ENCODE results near the gene TLR8. TPM values are rescaled to one million over a fixed set of nuclear protein-coding genes. Genes with fewer than 3 reads are reported as not detected.

The TLR8 gene
- total and polyA plus RNA-seq, 4 donors: 0.51 to 7.0 (median 2.5) TPM

- Histone ChIP-seq H3K4me3 (ENCODE audit: low read length in 2 of 2) (no peak overlapping the region), H3K4me1 (ENCODE audit: control insufficient read depth in 1 of 2, insufficient read depth in 2 of 2, low read length in 2 of 2) (no peaks in the 10 kb centered on the region), H3K9me3 (ENCODE audit: control insufficient read depth, low read length) (no peaks in the 10 kb centered on the region), H3K27ac (ENCODE audit: low read depth in 1 of 2, low read length in 2 of 2) (no peak overlapping the region), H3K36me3 (ENCODE audit: control insufficient read depth in 1 of 2, insufficient read depth in 2 of 2, low read length in 1 of 2) (no peaks in the 10 kb centered on the region), H3K27me3 (ENCODE audit: control insufficient read depth in 1 of 2, insufficient read depth in 2 of 2, low read length in 1 of 2) (no peaks in the 10 kb centered on the region)
- ATAC-seq (ENCODE audit: low FRiP score) (no peak), DNase-seq (no peak)
- WGBS, 2 donors: 73 to 82% methylated on average over 8 of the region's 8 CpGs
- intact Hi-C loops (cut with DNase I): loop anchor here in 1 of 2 donors (5.0 kb wide), 1 partner anchor 91 kb away; no protein-coding TSS in a partner anchor
These were observed 2.8 kb upstream of the TLR8 start for GRCh38 chrX:12903646-12904045.

- ATAC-seq (ENCODE audit: low FRiP score): no peak
- no peak overlapping the region for H3K27ac ChIP-seq (ENCODE audit: low read depth in 1 of 2, low read length in 2 of 2)
- no peaks in the 10 kb centered on the region for H3K4me1 ChIP-seq (ENCODE audit: control insufficient read depth in 1 of 2, insufficient read depth in 2 of 2, low read length in 2 of 2)
- WGBS, 2 donors: 57 to 70% methylated on average over 9 to 10 of the region's 10 CpGs
- intact Hi-C loops (cut with DNase I): no loop called here
- no peak for DNase-seq
- no peak overlapping the region for H3K4me3 ChIP-seq (ENCODE audit: low read length in 2 of 2)
- H3K9me3 ChIP-seq (ENCODE audit: control insufficient read depth, low read length): no peaks in the 10 kb centered on the region
- H3K36me3 ChIP-seq (ENCODE audit: control insufficient read depth in 1 of 2, insufficient read depth in 2 of 2, low read length in 1 of 2): no peaks in the 10 kb centered on the region
- H3K27me3 ChIP-seq (ENCODE audit: control insufficient read depth in 1 of 2, insufficient read depth in 2 of 2, low read length in 1 of 2): no peaks in the 10 kb centered on the region
These were observed 4.2 kb downstream of the TLR8 start for GRCh38 chrX:12910423-12911121.

- Histone ChIP-seq H3K36me3 (ENCODE audit: control insufficient read depth in 1 of 2, insufficient read depth in 2 of 2, low read length in 1 of 2) (no peaks in the 10 kb centered on the region), H3K27ac (ENCODE audit: low read depth in 1 of 2, low read length in 2 of 2) (no peak overlapping the region), H3K27me3 (ENCODE audit: control insufficient read depth in 1 of 2, insufficient read depth in 2 of 2, low read length in 1 of 2) (no peaks in the 10 kb centered on the region), H3K4me1 (ENCODE audit: control insufficient read depth in 1 of 2, insufficient read depth in 2 of 2, low read length in 2 of 2) (no peaks in the 10 kb centered on the region), H3K9me3 (ENCODE audit: control insufficient read depth, low read length) (no peaks in the 10 kb centered on the region), H3K4me3 (ENCODE audit: low read length in 2 of 2) (no peak overlapping the region)
- intact Hi-C loops (cut with DNase I): no loop called here
- ATAC-seq (ENCODE audit: low FRiP score) (no peak), DNase-seq (no peak)
- 65 to 90% methylated on average over 2 of the region's 2 CpGs for WGBS, 2 donors
These were observed 4.7 kb downstream of the TLR8 start for GRCh38 chrX:12911122-12911470.

GRCh38 chrX:12912791-12913482, 6.5 kb downstream of the TLR8 start:
- WGBS, 2 donors: 65 to 68% methylated on average over 5 of the region's 5 CpGs
- ATAC-seq (ENCODE audit: low FRiP score) (no peak), DNase-seq (no peak)
- no peaks in the 10 kb centered on the region for H3K27me3 ChIP-seq (ENCODE audit: control insufficient read depth in 1 of 2, insufficient read depth in 2 of 2, low read length in 1 of 2)
- intact Hi-C loops (cut with DNase I): no loop called here
- H3K27ac ChIP-seq (ENCODE audit: low read depth in 1 of 2, low read length in 2 of 2): no peak overlapping the region
- no peak overlapping the region for H3K4me3 ChIP-seq (ENCODE audit: low read length in 2 of 2)
- no peaks in the 10 kb centered on the region for H3K9me3 ChIP-seq (ENCODE audit: control insufficient read depth, low read length)
- H3K36me3 ChIP-seq (ENCODE audit: control insufficient read depth in 1 of 2, insufficient read depth in 2 of 2, low read length in 1 of 2): no peaks in the 10 kb centered on the region
- H3K4me1 ChIP-seq (ENCODE audit: control insufficient read depth in 1 of 2, insufficient read depth in 2 of 2, low read length in 2 of 2): no peaks in the 10 kb centered on the region

- Histone ChIP-seq H3K36me3 (ENCODE audit: control insufficient read depth in 1 of 2, insufficient read depth in 2 of 2, low read length in 1 of 2) (no peaks in the 10 kb centered on the region), H3K27me3 (ENCODE audit: control insufficient read depth in 1 of 2, insufficient read depth in 2 of 2, low read length in 1 of 2) (no peaks in the 10 kb centered on the region), H3K9me3 (ENCODE audit: control insufficient read depth, low read length) (no peaks in the 10 kb centered on the region), H3K4me1 (ENCODE audit: control insufficient read depth in 1 of 2, insufficient read depth in 2 of 2, low read length in 2 of 2) (no peaks in the 10 kb centered on the region), H3K4me3 (ENCODE audit: low read length in 2 of 2) (no peak overlapping the region), H3K27ac (ENCODE audit: low read depth in 1 of 2, low read length in 2 of 2) (no peak overlapping the region)
- no peak for DNase-seq
- WGBS, 2 donors: 47 to 61% methylated on average over 2 of the region's 2 CpGs
- no peak for ATAC-seq (ENCODE audit: low FRiP score)
- intact Hi-C loops (cut with DNase I): no loop called here
These were observed 11.3 kb downstream of the TLR8 start for GRCh38 chrX:12917753-12918152.

GRCh38 chrX:12919051-12919450, 12.6 kb downstream of the TLR8 start:
- H3K27me3 ChIP-seq (ENCODE audit: control insufficient read depth in 1 of 2, insufficient read depth in 2 of 2, low read length in 1 of 2): no peaks in the 10 kb centered on the region
- no peak overlapping the region for H3K4me3 ChIP-seq (ENCODE audit: low read length in 2 of 2)
- DNase-seq: no peak
- H3K4me1 ChIP-seq (ENCODE audit: control insufficient read depth in 1 of 2, insufficient read depth in 2 of 2, low read length in 2 of 2): no peaks in the 10 kb centered on the region
- H3K9me3 ChIP-seq (ENCODE audit: control insufficient read depth, low read length): no peaks in the 10 kb centered on the region
- no peak for ATAC-seq (ENCODE audit: low FRiP score)
- 77 to 79% methylated on average over 10 of the region's 10 CpGs for WGBS, 2 donors
- no peak overlapping the region for H3K27ac ChIP-seq (ENCODE audit: low read depth in 1 of 2, low read length in 2 of 2)
- H3K36me3 ChIP-seq (ENCODE audit: control insufficient read depth in 1 of 2, insufficient read depth in 2 of 2, low read length in 1 of 2): no peaks in the 10 kb centered on the region
- intact Hi-C loops (cut with DNase I): no loop called here

- Histone ChIP-seq H3K27me3 (ENCODE audit: control insufficient read depth in 1 of 2, insufficient read depth in 2 of 2, low read length in 1 of 2) (no peaks in the 10 kb centered on the region), H3K27ac (ENCODE audit: low read depth in 1 of 2, low read length in 2 of 2) (no peak overlapping the region), H3K4me1 (ENCODE audit: control insufficient read depth in 1 of 2, insufficient read depth in 2 of 2, low read length in 2 of 2) (no peaks in the 10 kb centered on the region), H3K4me3 (ENCODE audit: low read length in 2 of 2) (no peak overlapping the region), H3K36me3 (ENCODE audit: control insufficient read depth in 1 of 2, insufficient read depth in 2 of 2, low read length in 1 of 2) (no peaks in the 10 kb centered on the region), H3K9me3 (ENCODE audit: control insufficient read depth, low read length) (no peaks in the 10 kb centered on the region)
- 72 to 78% methylated on average over 8 of the region's 8 CpGs for WGBS, 2 donors
- no peak for DNase-seq
- intact Hi-C loops (cut with DNase I): no loop called here
- no peak for ATAC-seq (ENCODE audit: low FRiP score)
These were observed 13.2 kb downstream of the TLR8 start for GRCh38 chrX:12919620-12920019.

- H3K27me3 ChIP-seq (ENCODE audit: control insufficient read depth in 1 of 2, insufficient read depth in 2 of 2, low read length in 1 of 2): no peaks in the 10 kb centered on the region
- no peak for ATAC-seq (ENCODE audit: low FRiP score)
- intact Hi-C loops (cut with DNase I): no loop called here
- DNase-seq: no peak
- no peaks in the 10 kb centered on the region for H3K9me3 ChIP-seq (ENCODE audit: control insufficient read depth, low read length)
- 68 to 78% methylated on average over 8 of the region's 8 CpGs for WGBS, 2 donors
- no peak overlapping the region for H3K4me3 ChIP-seq (ENCODE audit: low read length in 2 of 2)
- no peaks in the 10 kb centered on the region for H3K36me3 ChIP-seq (ENCODE audit: control insufficient read depth in 1 of 2, insufficient read depth in 2 of 2, low read length in 1 of 2)
- H3K27ac ChIP-seq (ENCODE audit: low read depth in 1 of 2, low read length in 2 of 2): no peak overlapping the region
- H3K4me1 ChIP-seq (ENCODE audit: control insufficient read depth in 1 of 2, insufficient read depth in 2 of 2, low read length in 2 of 2): no peaks in the 10 kb centered on the region
These were observed 14.6 kb downstream of the TLR8 start for GRCh38 chrX:12920990-12921389.
